HCT116 (cell line): ENCODE measurements around the gene IRX2. TPM values are rescaled to one million over a fixed set of nuclear protein-coding genes. Genes with fewer than 3 reads are reported as not detected.

Experiments used
- ATAC-seq: fragments of 200-7000 bp; cut with Tn5 transposase; 2 replicates; pipeline ENCODE4 v1.9.1; 2020; ENCODE audit warnings: mild to moderate bottlenecking, moderate library complexity
- BruUV-seq: library from RNA; stranded (reverse); fragments of 400-500 nt; replicated peaks from 2 replicates; lab custom pipeline; 2021; lab: Mats Ljungman, UMichigan
- CTCF ChIA-PET: fragments of 300-600 bp; sonication (Branson Sonifier 250); formaldehyde crosslinking; loops from one replicate; lab custom pipeline; 2021; ENCODE audit warnings: antibody characterized with exemption; lab: Charles Lee
- POLR2A ChIA-PET: fragments of 300-600, 350-600 bp; sonication (Branson Sonifier 250); formaldehyde crosslinking; loops from one replicate; lab custom pipeline; 2021; ENCODE audit warnings: antibody characterized with exemption; lab: Charles Lee
- RAD21 ChIA-PET, 2 experiments: fragments of 300-600 bp; sonication (Branson Sonifier 250); formaldehyde crosslinking; loops; one replicate each; lab custom pipeline; 2023; ENCODE audit warnings: low total read pairs in 2 of 2; ENCODE audit not compliant: uncharacterized antibody in 2 of 2, unreplicated experiment in 2 of 2, low non-redundant PET in 1 of 2; lab: Charles Lee
- DNase-seq: peaks from one replicate; pipeline ENCODE4 v3.0.0-alpha.2; 2010; ENCODE audit warnings: low read depth, low spot score
- H2AFZ ChIP-seq: fragments of 200-600 bp; shearing (Covaris generic), sonication (generic); 2 replicates; pipeline ENCODE4 v1.6.1; 2017; ENCODE audit warnings: low read depth, mixed run types, mixed read lengths, antibody characterized with exemption, low read length; ENCODE audit not compliant: poor library complexity, severe bottlenecking
- H3K27ac ChIP-seq: 2 replicates; pipeline ENCODE4 v1.5.1; 2012; ENCODE audit warnings: low read depth, low read length
- H3K27me3 ChIP-seq: fragments of 200-600 bp; sonication (generic); 2 replicates; pipeline ENCODE4 v1.6.1; 2016; ENCODE audit warnings: mixed run types, low read length, mixed read lengths; ENCODE audit not compliant: insufficient read depth
- H3K36me3 ChIP-seq, 2 experiments: fragments of 200-500 bp in 1 of 2; fragments of 200-600 bp in 1 of 2; sonication (Bioruptor generic) in 1 of 2; sonication (generic) in 1 of 2; 2 replicates each; pipeline versions ENCODE4 v1.5.1 to v1.6.1; 2014 to 2016; ENCODE audit warnings: low read length in 2 of 2, inconsistent platforms in 1 of 2, mixed read lengths in 1 of 2, mixed run types in 1 of 2; ENCODE audit not compliant: insufficient read depth in 2 of 2, control insufficient read depth in 1 of 2
- H3K4me1 ChIP-seq, 2 experiments: fragments of 200-600 bp in 1 of 2; sonication (generic) in 1 of 2; 2 replicates each; pipeline versions ENCODE4 v1.5.1 to v1.6.1; 2012 to 2017; ENCODE audit warnings: low read length in 2 of 2, inconsistent platforms in 1 of 2, mild to moderate bottlenecking in 1 of 2, mixed read lengths in 1 of 2, mixed run types in 1 of 2, moderate library complexity in 1 of 2; ENCODE audit not compliant: insufficient read depth in 2 of 2, control insufficient read depth in 1 of 2
- H3K4me2 ChIP-seq: fragments of 200-600 bp; sonication (generic); 2 replicates; pipeline ENCODE4 v1.6.1; 2017; ENCODE audit warnings: mixed run types, low read length, mixed read lengths
- H3K4me3 ChIP-seq, 2 experiments: fragments of 200-600 bp in 1 of 2; sonication (generic) in 1 of 2; replicated peaks in 1 of 2; 2 replicates each; pipeline ENCODE4 v1.5.1; 2011 to 2016; ENCODE audit warnings: low read length in 2 of 2, control low read depth in 1 of 2, low read depth in 1 of 2, mild to moderate bottlenecking in 1 of 2, mixed read lengths in 1 of 2, mixed run types in 1 of 2
- H3K79me2 ChIP-seq: fragments of 200-600 bp; sonication (generic); 2 replicates; pipeline ENCODE4 v1.6.1; 2017; ENCODE audit warnings: mild to moderate bottlenecking, mixed run types, low read length, moderate library complexity, mixed read lengths; ENCODE audit not compliant: insufficient read depth
- H3K9ac ChIP-seq: fragments of 200-600 bp; sonication (generic); 2 replicates; pipeline ENCODE4 v1.6.1; 2016; ENCODE audit warnings: low read length, mixed read lengths
- H3K9me2 ChIP-seq: fragments of 200-600 bp; sonication (generic), shearing (Covaris generic); 2 replicates; pipeline ENCODE4 v1.6.1; 2017; ENCODE audit warnings: mixed run types, mild to moderate bottlenecking, moderate library complexity; ENCODE audit not compliant: insufficient read depth
- H3K9me3 ChIP-seq, 2 experiments: fragments of 200-500 bp in 1 of 2; fragments of 200-600 bp in 1 of 2; sonication (Bioruptor generic) in 1 of 2; sonication (generic) in 1 of 2; 2 replicates each; pipeline ENCODE4 v1.6.1; 2014 to 2017; ENCODE audit warnings: low read length in 2 of 2, mixed read lengths in 2 of 2, inconsistent platforms in 1 of 2, low read depth in 1 of 2, mild to moderate bottlenecking in 1 of 2, mixed run types in 1 of 2, moderate library complexity in 1 of 2; ENCODE audit not compliant: control insufficient read depth in 1 of 2, insufficient read depth in 1 of 2
- H4K20me1 ChIP-seq: fragments of 200-600 bp; sonication (generic), shearing (Covaris generic); 2 replicates; pipeline ENCODE4 v1.6.1; 2017; ENCODE audit warnings: mixed run types, mild to moderate bottlenecking, moderate library complexity; ENCODE audit not compliant: insufficient read depth
- ATF3 ChIP-seq: IDR thresholded peaks from 2 replicates; pipeline ENCODE4 v1.6.1; 2012
- CBX3 ChIP-seq: IDR thresholded peaks from 2 replicates; pipeline ENCODE4 v1.6.1; 2012; ENCODE audit warnings: low read depth
- CTCF ChIP-seq, 3 experiments: fragments of 200-600 bp in 1 of 3; sonication (generic) in 1 of 3; IDR thresholded peaks in 2 of 3; conservative IDR thresholded peaks in 1 of 3; 2 replicates each; pipeline ENCODE4 v1.5.1; 2012 to 2017; ENCODE audit warnings: low read depth in 2 of 3, low read length in 2 of 3, antibody characterized with exemption in 1 of 3, borderline replicate concordance in 1 of 3, control low read depth in 1 of 3, mild to moderate bottlenecking in 1 of 3, mixed read lengths in 1 of 3, mixed run types in 1 of 3, moderate library complexity in 1 of 3; ENCODE audit not compliant: insufficient read depth in 1 of 3
- EGR1 ChIP-seq: IDR thresholded peaks from 2 replicates; pipeline ENCODE4 v1.6.1; 2012; ENCODE audit warnings: low read depth
- ELF1 ChIP-seq: IDR thresholded peaks from 2 replicates; pipeline ENCODE4 v1.6.1; 2012; ENCODE audit warnings: low read depth, borderline replicate concordance
- EZH2 ChIP-seq: fragments of 200-600 bp; sonication (generic); IDR thresholded peaks from 2 replicates; pipeline ENCODE4 v1.6.1; 2017; ENCODE audit warnings: antibody characterized with exemption, mixed run types
- FOSL1 ChIP-seq: IDR thresholded peaks from 2 replicates; pipeline ENCODE4 v1.6.1; 2012; ENCODE audit warnings: low read depth
- JUND ChIP-seq: IDR thresholded peaks from 2 replicates; pipeline ENCODE4 v1.6.1; 2012
- MAX ChIP-seq: IDR thresholded peaks from 2 replicates; pipeline ENCODE4 v1.6.1; 2012
- RAD21 ChIP-seq: IDR thresholded peaks from 2 replicates; pipeline ENCODE4 v1.6.1; 2012; ENCODE audit warnings: low read depth, mild to moderate bottlenecking
- SIN3A ChIP-seq: IDR thresholded peaks from 2 replicates; pipeline ENCODE4 v1.6.1; 2012; ENCODE audit warnings: low read depth
- SP1 ChIP-seq: IDR thresholded peaks from 2 replicates; pipeline ENCODE4 v1.6.1; 2012; ENCODE audit warnings: low read depth
- SRF ChIP-seq: IDR thresholded peaks from 2 replicates; pipeline ENCODE4 v1.6.1; 2012; ENCODE audit warnings: low read depth
- TCF7L2 ChIP-seq: IDR thresholded peaks from 2 replicates; pipeline ENCODE4 v1.7.0; 2011; ENCODE audit warnings: borderline replicate concordance, inconsistent platforms; ENCODE audit not compliant: insufficient read depth, insufficient read length; ENCODE audit errors: extremely low read depth
- YY1 ChIP-seq: IDR thresholded peaks from 2 replicates; pipeline ENCODE4 v1.6.1; 2011; ENCODE audit warnings: low read length, low read depth, moderate library complexity, mild to moderate bottlenecking; ENCODE audit not compliant: insufficient replicate concordance; ENCODE audit errors: extremely low read depth
- ZBTB33 ChIP-seq: IDR thresholded peaks from 2 replicates; pipeline ENCODE4 v1.6.1; 2011; ENCODE audit warnings: mild to moderate bottlenecking, low read length, moderate library complexity; ENCODE audit not compliant: insufficient replicate concordance; ENCODE audit errors: extremely low read depth
- ZFX ChIP-seq: fragments of 450-650 bp; IDR thresholded peaks from 2 replicates; pipeline ENCODE4 v1.6.1; 2017
- ZNF274 ChIP-seq: fragments of 200-500 bp; sonication (Bioruptor generic); IDR thresholded peaks from 2 replicates; pipeline ENCODE4 v1.6.1; 2014; ENCODE audit warnings: mild to moderate bottlenecking, low read depth, low read length, inconsistent platforms
- intact Hi-C: fragments of 100-400 bp; cut with micrococcal nuclease; formaldehyde crosslinking; loops from 2 replicates; pipeline ENCODE4 v1.10.0; 2022
- total RNA-seq: library from RNA; stranded (reverse); gene quantifications from one replicate; pipeline ENCODE4 v1.2.1, GENCODE V29; 2021; ENCODE audit not compliant: unreplicated experiment

Gene IRX2
- total RNA-seq, 1 experiment from 2014 or later = not detected

- H3K4me3 ChIP-seq = no peak overlapping the region
- ATAC-seq = no peak
- H3K4me2 ChIP-seq = no peak overlapping the region
- H4K20me1 ChIP-seq = no peaks in the 10 kb centered on the region
- H3K4me1 ChIP-seq = no peaks in the 10 kb centered on the region
- no peak for DNase-seq
- H3K9me2 ChIP-seq = no peaks in the 10 kb centered on the region
- no peak overlapping the region for H3K27ac ChIP-seq
- no peaks in the 10 kb centered on the region for H3K27me3 ChIP-seq
- H3K36me3 ChIP-seq = no peaks in the 10 kb centered on the region
- BruUV-seq = no TSS peak
- RAD21 ChIA-PET = no interaction called here
- no peaks in the 10 kb centered on the region for H3K79me2 ChIP-seq
- CTCF ChIA-PET = no interaction called here
- no peak overlapping the region for H2AFZ ChIP-seq
- peaks cover 0 to 15% of the 10 kb centered on the region in 2 experiments; a peak in 2 of 4 replicates for H3K9me3 ChIP-seq
- intact Hi-C loops = no loop called here
- POLR2A ChIA-PET = no interaction called here
- H3K9ac ChIP-seq = no peak overlapping the region
- TF ChIP-seq ZBTB33 = no peak
- TF ChIP-seq SP1 = no peak
- no peak for TF ChIP-seq ELF1
- TF ChIP-seq MAX = no peak
- no peak for TF ChIP-seq ZNF274
- no peak for TF ChIP-seq EZH2
- no peak for TF ChIP-seq EGR1
- no peak for TF ChIP-seq FOSL1
- no peak for TF ChIP-seq SRF
- TF ChIP-seq CBX3 = no peak
- no peak for TF ChIP-seq ZFX
- TF ChIP-seq ATF3 = no peak
- TF ChIP-seq JUND = no peak
- no peak for TF ChIP-seq TCF7L2
- TF ChIP-seq CTCF (IDR thresholded peaks at IDR 0.05 in 2 of 3, conservative IDR thresholded peaks at IDR 0.05 in 1 of 3; ENCODE audit: borderline replicate concordance in 1 of 3, insufficient read depth in 1 of 3, low read depth in 2 of 3, low read length in 2 of 3) = no peak
- TF ChIP-seq SIN3A = no peak
- TF ChIP-seq YY1 = no peak
- no peak for TF ChIP-seq RAD21
Measured at GRCh38 chr5:2755681-2756171, 4.2 kb upstream of the IRX2 start.
